Naive thymus-derived CD4-positive, alpha-beta T cell (primary cell): ENCODE data around the gene SPOCK3. TPM values are rescaled to one million over a fixed set of nuclear protein-coding genes. Genes with fewer than 3 reads are reported as not detected.
"Not testable (repeated sequence)": the region's sequence is repeated elsewhere in the genome, so short reads cannot be mapped to it uniquely, and the experiment has no call there.

Source experiments
- ATAC-seq: fragments of 150-1000 bp; cut with Tn5 transposase; 2 replicates; pipeline ENCODE4 v1.10.0; 2021; ENCODE audit warnings: mild to moderate bottlenecking, moderate library complexity
- CTCF ChIA-PET: fragments of 350-600 bp; sonication (Branson Sonifier 250); formaldehyde crosslinking; loops from one replicate; lab custom pipeline; 2021; ENCODE audit warnings: antibody characterized with exemption; lab: Charles Lee
- POLR2A ChIA-PET: fragments of 350-600 bp; sonication (Branson Sonifier 250); formaldehyde crosslinking; loops from one replicate; lab custom pipeline; 2021; ENCODE audit warnings: antibody characterized with exemption, inconsistent platforms; lab: Charles Lee
- DNase-seq, 9 donors: peaks; one replicate each; pipeline versions ENCODE4 v3.0.0 to v3.0.0-alpha.2; 2020 to 2022; ENCODE audit warnings: mixed read lengths in 1 of 9
- H3K27ac ChIP-seq: one replicate; pipeline ENCODE4 v1.7.0; 2013; ENCODE audit warnings: mild to moderate bottlenecking, low read depth, low read length, moderate library complexity
- H3K27me3 ChIP-seq, 2 donors: one replicate each; pipeline ENCODE4 v1.7.0; 2013; ENCODE audit warnings: low read length in 2 of 2, mild to moderate bottlenecking in 2 of 2, moderate library complexity in 2 of 2; ENCODE audit not compliant: control insufficient read depth in 2 of 2, insufficient read depth in 2 of 2
- H3K36me3 ChIP-seq, 3 experiments: 1 replicate in 2 of 3; 2 replicates in 1 of 3; pipeline ENCODE4 v1.7.0; 2013; ENCODE audit warnings: low read length in 3 of 3, mild to moderate bottlenecking in 3 of 3, moderate library complexity in 1 of 3; ENCODE audit not compliant: insufficient read depth in 3 of 3, control insufficient read depth in 2 of 3
- H3K4me1 ChIP-seq, 2 donors: one replicate each; pipeline ENCODE4 v1.7.0; 2013; ENCODE audit warnings: low read length in 2 of 2, mild to moderate bottlenecking in 2 of 2, moderate library complexity in 1 of 2; ENCODE audit not compliant: control insufficient read depth in 2 of 2, insufficient read depth in 2 of 2
- H3K4me3 ChIP-seq: 2 replicates; pipeline ENCODE4 v1.7.0; 2013; ENCODE audit warnings: mild to moderate bottlenecking, low read length
- H3K9me3 ChIP-seq, 3 experiments: 1 replicate in 2 of 3; 2 replicates in 1 of 3; pipeline ENCODE4 v1.7.0; 2013; ENCODE audit warnings: low read length in 3 of 3; ENCODE audit not compliant: control insufficient read depth in 2 of 3
- H3K27ac Mint-ChIP-seq, 9 donors: one replicate each; pipeline ENCODE4 v1.8.0; 2020 to 2022; ENCODE audit warnings: mixed read lengths in 9 of 9, mild to moderate bottlenecking in 8 of 9, moderate library complexity in 5 of 9, inconsistent platforms in 2 of 9
- H3K27me3 Mint-ChIP-seq, 5 donors: one replicate each; pipeline ENCODE4 v1.8.0; 2021 to 2022; ENCODE audit warnings: mixed read lengths in 5 of 5, mild to moderate bottlenecking in 1 of 5
- H3K36me3 Mint-ChIP-seq, 5 donors: one replicate each; pipeline ENCODE4 v1.8.0; 2020 to 2022; ENCODE audit warnings: mixed read lengths in 5 of 5, mild to moderate bottlenecking in 3 of 5, inconsistent platforms in 1 of 5
- H3K4me1 Mint-ChIP-seq, 7 donors: one replicate each; pipeline ENCODE4 v1.8.0; 2020 to 2022; ENCODE audit warnings: mixed read lengths in 7 of 7, mild to moderate bottlenecking in 3 of 7, inconsistent platforms in 1 of 7
- H3K4me3 Mint-ChIP-seq, 10 donors: one replicate each; pipeline ENCODE4 v1.8.0; 2020 to 2022; ENCODE audit warnings: mild to moderate bottlenecking in 10 of 10, mixed read lengths in 10 of 10, moderate library complexity in 6 of 10, inconsistent platforms in 2 of 10
- H3K9me3 Mint-ChIP-seq, 11 donors: one replicate each; pipeline ENCODE4 v1.8.0; 2020 to 2022; ENCODE audit warnings: mixed read lengths in 11 of 11, mild to moderate bottlenecking in 4 of 11, inconsistent platforms in 1 of 11, moderate library complexity in 1 of 11
- intact Hi-C, 2 donors: fragments of 100-400 bp; cut with micrococcal nuclease; formaldehyde crosslinking; loops; one replicate each; pipeline ENCODE4 v1.15.1; 2023
- polyA plus RNA-seq, 2 donors: library from polyadenylated mRNA; unstranded; fragments of 300-500 nt; fragmentation: Illumina TruSeq; gene quantifications; one replicate each; pipeline ENCODE4 v1.2.3, GENCODE V29; 2021
- total RNA-seq, 6 experiments: library from RNA in 5 of 6; stranded (reverse) in 5 of 6; gene quantifications; 1 replicate in 5 of 6; 2 replicates in 1 of 6; pipeline ENCODE4 v1.2.3 and lab custom pipeline; 2021 to 2026

SPOCK3 gene
- total and polyA plus RNA-seq, 7 experiments from 2014 or later: 0.54 TPM; not detected in 6

- Histone ChIP-seq H3K4me1 (no peaks in the 10 kb centered on the region), H3K36me3 (no peaks in the 10 kb centered on the region), H3K27ac (no peak overlapping the region), H3K4me3 (no peak overlapping the region), H3K9me3 (no peaks in the 10 kb centered on the region), H3K27me3 (no peaks in the 10 kb centered on the region)
- Mint-ChIP-seq H3K27ac (no peak overlapping the region), H3K36me3 (no peaks in the 10 kb centered on the region), H3K4me1 (no peaks in the 10 kb centered on the region), H3K27me3 (no peaks in the 10 kb centered on the region), H3K4me3 (no peak overlapping the region), H3K9me3 (peaks cover 0 to 7% (median 2%) of the 10 kb centered on the region in 11 donors)
- DNase-seq: no peak
- ChIA-PET POLR2A (no interaction called here), CTCF (no interaction called here)
- ATAC-seq: no peak
- intact Hi-C loops: no loop called here
Measured at GRCh38 chr4:166802346-166802745, 431.9 kb downstream of the SPOCK3 start.

- intact Hi-C loops: no loop called here
- peaks cover 0 to 12% (median 2%) of the 10 kb centered on the region in 11 donors for H3K9me3 Mint-ChIP-seq
- H3K4me1 ChIP-seq: no peaks in the 10 kb centered on the region
- H3K27ac Mint-ChIP-seq: no peak overlapping the region
- H3K36me3 ChIP-seq: no peaks in the 10 kb centered on the region
- no peaks in the 10 kb centered on the region for H3K27me3 Mint-ChIP-seq
- H3K27ac ChIP-seq: no peak overlapping the region
- H3K36me3 Mint-ChIP-seq: no peaks in the 10 kb centered on the region
- H3K4me3 ChIP-seq: no peak overlapping the region
- POLR2A ChIA-PET: no interaction called here
- H3K4me1 Mint-ChIP-seq: no peaks in the 10 kb centered on the region
- CTCF ChIA-PET: no interaction called here
- H3K27me3 ChIP-seq: no peaks in the 10 kb centered on the region
- H3K4me3 Mint-ChIP-seq: no peak overlapping the region
- H3K9me3 ChIP-seq: no peaks in the 10 kb centered on the region
- ATAC-seq (no peak), DNase-seq (no peak)
Measured at GRCh38 chr4:166798126-166798525, 436.2 kb downstream of the SPOCK3 start.

GRCh38 chr4:166777760-166778159 is 456.5 kb downstream of the SPOCK3 start:
- no peak overlapping the region for H3K4me3 Mint-ChIP-seq
- CTCF ChIA-PET: no interaction called here
- ATAC-seq: no peak

GRCh38 chr4:166763018-166763417 is 471.3 kb downstream of the SPOCK3 start:
- no peak overlapping the region for H3K4me3 Mint-ChIP-seq
- ChIA-PET CTCF (no interaction called here), POLR2A (no interaction called here)
- no peaks in the 10 kb centered on the region for H3K36me3 ChIP-seq
- H3K36me3 Mint-ChIP-seq: no peaks in the 10 kb centered on the region
- H3K9me3 Mint-ChIP-seq: peaks cover 0 to 15% (median 10%) of the 10 kb centered on the region in 11 donors
- H3K27me3 ChIP-seq: no peaks in the 10 kb centered on the region
- ATAC-seq (no peak), DNase-seq (no peak)
- H3K27ac ChIP-seq: no peak overlapping the region
- H3K4me1 ChIP-seq: no peaks in the 10 kb centered on the region
- H3K9me3 ChIP-seq: no peaks in the 10 kb centered on the region
- no peak overlapping the region for H3K27ac Mint-ChIP-seq
- H3K27me3 Mint-ChIP-seq: no peaks in the 10 kb centered on the region
- intact Hi-C loops: no loop called here
- no peak overlapping the region for H3K4me3 ChIP-seq
- H3K4me1 Mint-ChIP-seq: no peaks in the 10 kb centered on the region

More at GRCh38 chr4:166777760-166778159, 456.5 kb downstream of the SPOCK3 start:
- peaks cover 0 to 7% (median 0%) of the 10 kb centered on the region in 5 donors for H3K36me3 Mint-ChIP-seq
- no peak for DNase-seq
- Histone ChIP-seq H3K4me1 (no peaks in the 10 kb centered on the region), H3K27me3 (no peaks in the 10 kb centered on the region), H3K9me3 (no peaks in the 10 kb centered on the region), H3K4me3 (no peak overlapping the region), H3K36me3 (no peaks in the 10 kb centered on the region), H3K27ac (no peak overlapping the region)
- H3K27ac Mint-ChIP-seq: no peak overlapping the region
- H3K27me3 Mint-ChIP-seq: no peaks in the 10 kb centered on the region
- intact Hi-C loops: no loop called here
- POLR2A ChIA-PET: no interaction called here
- no peaks in the 10 kb centered on the region for H3K4me1 Mint-ChIP-seq
- peaks cover 2 to 24% (median 5%) of the 10 kb centered on the region in 11 donors for H3K9me3 Mint-ChIP-seq

GRCh38 chr4:166741742-166742141 is 492.6 kb downstream of the SPOCK3 start:
- H3K27me3 ChIP-seq: no peaks in the 10 kb centered on the region
- H3K9me3 ChIP-seq: no peaks in the 10 kb centered on the region
- H3K4me3 Mint-ChIP-seq: no peak overlapping the region
- no peak for DNase-seq
- H3K9me3 Mint-ChIP-seq: peaks cover 0 to 12% (median 5%) of the 10 kb centered on the region in 11 donors
- H3K27me3 Mint-ChIP-seq: no peaks in the 10 kb centered on the region
- H3K27ac ChIP-seq: no peak overlapping the region
- no peaks in the 10 kb centered on the region for H3K4me1 ChIP-seq
- ChIA-PET POLR2A (no interaction called here), CTCF (no interaction called here)
- H3K4me1 Mint-ChIP-seq: no peaks in the 10 kb centered on the region
- no peak overlapping the region for H3K27ac Mint-ChIP-seq
- intact Hi-C loops: no loop called here
- ATAC-seq: no peak
- no peak overlapping the region for H3K4me3 ChIP-seq
- H3K36me3 ChIP-seq: no peaks in the 10 kb centered on the region
- peaks cover 0 to 3% (median 0%) of the 10 kb centered on the region in 5 donors for H3K36me3 Mint-ChIP-seq

GRCh38 chr4:166739215-166739614 is 495.1 kb downstream of the SPOCK3 start:
- H3K27me3 ChIP-seq, POLR2A ChIA-PET, H3K27ac Mint-ChIP-seq, H3K9me3 Mint-ChIP-seq, intact Hi-C loops, DNase-seq, H3K4me1 Mint-ChIP-seq, ATAC-seq, CTCF ChIA-PET, H3K27me3 Mint-ChIP-seq, H3K36me3 ChIP-seq, H3K36me3 Mint-ChIP-seq, H3K4me1 ChIP-seq, H3K4me3 Mint-ChIP-seq, H3K9me3 ChIP-seq, H3K27ac ChIP-seq, H3K4me3 ChIP-seq: not testable (repeated sequence)

GRCh38 chr4:166737430-166737829 is 496.9 kb downstream of the SPOCK3 start:
- no peak overlapping the region for H3K4me3 Mint-ChIP-seq
- H3K36me3 Mint-ChIP-seq: no peaks in the 10 kb centered on the region
- ATAC-seq (no peak), DNase-seq (no peak)
- Histone ChIP-seq H3K36me3 (no peaks in the 10 kb centered on the region), H3K4me1 (no peaks in the 10 kb centered on the region), H3K9me3 (no peaks in the 10 kb centered on the region), H3K27me3 (no peaks in the 10 kb centered on the region), H3K27ac (no peak overlapping the region), H3K4me3 (no peak overlapping the region)
- H3K4me1 Mint-ChIP-seq: no peaks in the 10 kb centered on the region
- no peaks in the 10 kb centered on the region for H3K27me3 Mint-ChIP-seq
- intact Hi-C loops: no loop called here
- ChIA-PET CTCF (no interaction called here), POLR2A (no interaction called here)
- H3K27ac Mint-ChIP-seq: no peak overlapping the region
- peaks cover 0 to 5% (median 0%) of the 10 kb centered on the region in 11 donors for H3K9me3 Mint-ChIP-seq
